AML-193 (cell line): Measurements from ENCODE around the gene PCARE.

Experiments used
- DNase-seq, 2 experiments: peaks; one replicate each; lab custom pipeline; 2025; lab: John Stamatoyannopoulos, UW

Gene PCARE

DNA sequence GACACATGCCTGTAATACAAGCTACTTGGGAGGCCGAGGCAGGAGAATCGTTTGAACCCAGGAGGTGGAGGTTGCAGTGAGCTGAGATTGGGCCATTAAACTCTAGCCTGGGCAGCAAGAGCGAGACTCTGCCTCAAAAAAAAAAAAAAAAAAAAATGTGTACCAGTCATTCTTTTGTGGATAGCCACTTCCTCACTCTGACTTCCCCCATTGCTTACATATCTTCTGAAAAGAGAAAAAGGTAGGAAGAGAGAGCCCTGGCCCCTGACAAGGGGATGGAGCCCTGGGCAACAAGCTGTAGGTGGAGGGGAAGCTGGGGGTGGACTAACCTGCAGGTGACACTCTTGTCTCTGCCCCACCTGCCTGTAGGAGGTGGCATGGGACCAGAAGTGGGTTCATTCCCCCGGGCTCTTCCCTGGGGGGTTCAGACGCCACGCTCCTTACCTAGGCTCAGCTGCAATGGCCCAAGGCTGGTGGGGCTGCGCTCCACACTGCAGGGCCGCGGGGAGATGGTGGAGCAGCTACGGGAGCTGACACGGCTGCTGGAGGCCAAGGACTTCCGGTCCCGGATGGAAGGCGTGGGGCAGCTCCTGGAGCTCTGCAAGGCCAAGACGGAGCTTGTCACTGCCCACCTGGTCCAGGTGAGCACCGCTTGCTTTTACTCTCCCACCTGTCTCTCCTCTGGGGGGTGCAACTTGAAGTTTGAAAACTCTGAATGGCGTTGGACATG, 39.1 kb downstream of the PCARE start:
- peak; percentile 5 to 27 for DNase-seq

- DNase-seq, result no peak
These were observed 40.7 kb downstream of the PCARE start for GRCh38 chr2:29033656-29034055.

DNA sequence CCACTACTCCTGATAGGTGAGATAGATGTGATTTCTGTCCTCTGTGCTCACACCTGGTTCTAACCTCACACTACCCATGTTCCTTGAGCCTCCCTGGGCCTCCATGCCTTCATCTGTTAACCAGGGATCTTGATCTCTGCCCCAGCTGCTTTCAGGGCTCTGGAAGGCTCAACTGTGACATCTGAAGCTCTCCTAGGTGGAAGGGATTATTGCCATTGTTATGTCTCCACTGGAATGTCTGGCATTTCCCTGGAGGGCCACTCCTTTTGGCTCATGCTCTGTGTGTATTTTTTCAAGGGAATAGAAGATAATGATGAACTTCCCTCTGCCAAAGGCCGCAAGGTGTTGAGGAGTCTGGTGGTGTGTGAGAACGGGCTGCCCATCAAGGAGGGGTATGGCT, 41.2 kb downstream of the PCARE start:
- DNase-seq, result no peak

- DNase-seq, result no peak
These were observed 42.1 kb downstream of the PCARE start for GRCh38 chr2:29032189-29032588.

DNA sequence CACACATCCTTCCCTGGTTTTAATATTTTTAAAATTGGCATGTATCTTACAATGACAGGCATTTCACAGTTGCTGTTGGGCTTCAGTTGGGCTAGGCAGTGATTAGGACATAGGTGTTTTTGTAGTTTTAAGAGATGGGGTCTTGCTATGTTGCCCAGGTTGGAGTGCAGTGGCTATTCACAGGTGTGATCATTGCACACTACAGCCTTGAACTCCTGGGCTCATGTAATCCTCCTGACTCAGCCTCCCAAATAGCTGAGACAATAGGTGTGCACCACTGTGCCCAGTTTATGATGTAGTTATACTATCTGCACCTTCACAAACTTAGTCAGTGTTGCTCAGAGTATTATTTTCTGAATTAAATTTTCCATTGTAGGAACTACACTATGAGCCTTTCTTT, 43.3 kb downstream of the PCARE start:
- no peak for DNase-seq

DNA sequence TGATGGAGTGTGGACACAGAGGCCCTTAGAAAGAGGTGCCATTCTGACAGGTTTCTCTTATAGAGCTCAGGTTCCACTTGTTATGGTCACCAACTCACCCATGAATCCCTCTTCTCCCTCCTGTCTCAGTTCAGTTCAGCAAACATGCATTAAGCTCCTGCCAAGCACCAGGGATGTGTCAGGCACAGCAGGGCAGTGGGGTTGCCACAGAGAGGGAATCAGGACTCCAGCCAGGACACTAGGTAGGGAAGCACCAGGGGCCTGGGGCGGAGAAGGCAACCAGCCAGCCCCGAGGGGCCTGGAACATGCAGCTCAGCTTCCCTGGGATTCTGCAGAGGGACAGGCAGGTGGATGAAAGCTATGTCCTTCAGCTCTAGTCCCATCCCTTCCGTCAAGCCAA, 48.6 kb downstream of the PCARE start:
- no peak for DNase-seq

GRCh38 chr2:29024882-29025430, 49.4 kb downstream of the PCARE start:
- DNase-seq, result no peak

GRCh38 chr2:29023188-29023587, 51.1 kb downstream of the PCARE start:
- no peak for DNase-seq

GRCh38 chr2:29022679-29023078, 51.6 kb downstream of the PCARE start:
- DNase-seq, result no peak

- no peak for DNase-seq
These were observed 52.4 kb downstream of the PCARE start for GRCh38 chr2:29021886-29022285.

DNA sequence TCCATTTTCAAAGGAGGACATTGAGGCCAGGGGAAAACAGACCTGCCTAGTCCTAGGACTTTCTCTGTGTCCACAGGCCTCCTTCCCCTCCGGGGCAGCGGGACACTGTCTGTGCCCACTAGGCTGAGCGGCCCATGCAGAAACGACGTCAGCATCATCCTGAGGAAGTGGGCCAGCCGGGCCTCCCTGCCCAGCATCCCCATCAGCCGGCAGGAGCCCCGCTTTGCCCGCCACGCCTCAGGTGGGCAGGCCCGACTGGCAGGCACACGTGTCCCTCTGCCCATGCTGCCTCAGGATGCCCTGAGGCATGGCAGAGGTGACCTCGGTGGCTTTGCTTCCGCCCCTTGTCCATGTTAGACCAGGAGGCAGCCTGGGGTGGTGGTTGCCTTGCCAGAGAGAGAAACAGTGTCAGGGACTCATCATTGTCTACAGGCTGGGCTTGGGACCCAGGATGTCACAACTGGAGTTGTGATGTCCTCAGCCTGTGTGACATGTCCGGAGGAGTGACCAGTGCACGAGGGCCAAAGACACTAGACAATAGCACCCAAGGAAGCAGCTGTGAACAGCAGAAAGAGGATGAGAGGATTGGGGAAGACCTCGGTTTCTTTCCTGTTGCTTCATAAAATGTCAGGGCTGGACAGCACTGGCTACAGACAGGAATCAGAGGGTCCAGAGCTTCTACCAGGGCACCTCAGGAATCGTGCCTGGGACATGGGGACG, 56.4 kb downstream of the PCARE start:
- peak; percentile 18 to 43 for DNase-seq

- DNase-seq, result no peak
These were observed 57.8 kb downstream of the PCARE start for GRCh38 chr2:29016504-29016903.

DNA sequence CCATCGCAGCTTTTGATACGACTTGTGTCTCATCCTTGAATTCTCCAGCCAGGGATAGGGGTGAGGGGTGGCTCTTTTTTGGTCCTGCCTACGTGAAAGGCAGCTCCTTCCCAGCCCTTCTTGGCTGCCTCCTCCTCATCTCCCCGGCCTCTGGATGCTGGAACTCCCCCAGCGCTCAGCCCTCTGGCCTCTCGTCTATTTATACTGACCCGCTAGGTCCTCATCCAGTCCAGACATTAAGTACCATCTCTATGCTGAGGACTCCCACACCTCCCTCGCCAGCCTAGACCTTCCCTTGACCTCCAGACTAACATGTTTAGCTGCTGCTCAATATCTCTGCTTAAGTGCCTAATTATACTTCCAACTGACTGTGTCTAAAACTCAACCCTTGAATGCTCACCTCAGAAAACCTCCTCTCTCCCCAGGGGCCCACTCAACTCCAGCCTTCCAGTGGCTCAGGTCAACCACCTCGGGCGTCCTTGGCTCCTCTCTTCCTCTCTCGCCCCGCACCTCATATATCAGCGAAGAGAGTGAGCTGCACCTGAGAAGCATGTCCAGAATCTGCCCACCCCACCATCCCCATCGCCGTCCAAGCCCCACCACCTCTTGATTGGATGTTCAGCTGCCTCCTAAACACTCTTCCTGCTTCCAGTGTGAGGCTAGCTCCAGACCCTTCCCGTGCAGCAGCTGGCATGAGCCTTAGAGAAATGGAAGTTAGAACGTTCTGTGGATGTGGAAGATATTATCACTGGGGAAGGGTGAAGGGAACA, 58.4 kb downstream of the PCARE start:
- no peak for DNase-seq

GRCh38 chr2:29014811-29015421, 59.4 kb downstream of the PCARE start:
- DNase-seq, result peak; percentile 49 to 51

- no peak for DNase-seq
These were observed 60.0 kb downstream of the PCARE start for GRCh38 chr2:29014331-29014730.

- DNase-seq, result peak; percentile 46 to 62
These were observed 61.1 kb downstream of the PCARE start for GRCh38 chr2:29013057-29013780.

DNA sequence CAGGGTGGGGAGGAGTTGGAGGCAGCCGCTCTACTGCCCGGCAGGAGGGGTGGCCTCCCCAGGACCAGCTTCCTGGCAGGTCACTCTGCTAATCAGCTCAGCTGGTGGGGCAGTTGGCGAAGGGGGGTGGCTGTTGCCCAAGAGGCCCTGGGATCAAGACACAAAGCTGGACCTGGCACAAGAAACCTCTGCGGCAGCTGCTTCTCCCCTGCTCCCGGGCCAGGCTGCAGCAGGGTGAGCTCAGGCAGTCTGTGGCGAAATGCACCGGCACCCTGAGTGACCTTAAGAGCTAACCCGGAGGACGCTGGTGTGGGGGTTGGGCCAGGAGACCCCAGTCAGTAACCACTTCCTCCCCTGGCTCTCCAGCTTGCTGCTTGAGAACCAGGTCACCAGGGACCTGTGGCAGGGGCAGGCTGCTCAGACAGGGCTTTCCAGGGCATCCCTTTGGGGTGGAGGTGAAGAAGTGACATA, 62.1 kb downstream of the PCARE start:
- peak; percentile 90 to 92 for DNase-seq
